CD4-positive, alpha-beta memory T cell (primary cell): ENCODE results near the gene INPP5J. TPM values are rescaled to one million over a fixed set of nuclear protein-coding genes. Genes with fewer than 3 reads are reported as not detected.
"Not testable (repeated sequence)": the region's sequence is repeated elsewhere in the genome, so short reads cannot be mapped to it uniquely, and the experiment has no call there.

ENCODE experiments used
- CTCF ChIA-PET: fragments of 350-600 bp; sonication (Branson Sonifier 250); formaldehyde crosslinking; loops from one replicate; lab custom pipeline; 2021; ENCODE audit warnings: inconsistent platforms; ENCODE audit not compliant: partially characterized antibody; lab: Charles Lee
- POLR2A ChIA-PET: fragments of 350-600 bp; sonication (Branson Sonifier 250); formaldehyde crosslinking; loops from one replicate; lab custom pipeline; 2021; ENCODE audit not compliant: partially characterized antibody; lab: Charles Lee
- DNase-seq, 5 donors: peaks; one replicate each; pipeline versions ENCODE4 v3.0.0 to v3.0.0-alpha.2; 2020 to 2022; ENCODE audit warnings: mixed read lengths in 1 of 5
- H3K27ac ChIP-seq: one replicate; pipeline ENCODE4 v1.7.0; 2013; ENCODE audit warnings: low read depth, low read length
- H3K27me3 ChIP-seq: 2 replicates; pipeline ENCODE4 v1.7.0; 2013; ENCODE audit warnings: mild to moderate bottlenecking, low read length, moderate library complexity; ENCODE audit not compliant: insufficient read depth
- H3K36me3 ChIP-seq: 2 replicates; pipeline ENCODE4 v1.7.0; 2013; ENCODE audit warnings: mild to moderate bottlenecking, low read length, moderate library complexity; ENCODE audit not compliant: insufficient read depth
- H3K4me1 ChIP-seq: 2 replicates; pipeline ENCODE4 v1.7.0; 2013; ENCODE audit warnings: mild to moderate bottlenecking, low read length, moderate library complexity; ENCODE audit not compliant: insufficient read depth
- H3K4me3 ChIP-seq, 2 donors: one replicate each; pipeline ENCODE4 v1.7.0; 2013; ENCODE audit warnings: low read length in 2 of 2, mild to moderate bottlenecking in 1 of 2
- H3K9me3 ChIP-seq, 2 donors: one replicate each; pipeline ENCODE4 v1.7.0; 2013; ENCODE audit warnings: low read length in 2 of 2, control low read depth in 1 of 2; ENCODE audit not compliant: control insufficient read depth in 1 of 2
- H3K27ac Mint-ChIP-seq, 7 donors: one replicate each; pipeline ENCODE4 v1.8.0; 2020 to 2021; ENCODE audit warnings: mixed read lengths in 7 of 7, mild to moderate bottlenecking in 6 of 7, inconsistent platforms in 3 of 7, moderate library complexity in 3 of 7
- H3K27me3 Mint-ChIP-seq, 2 donors: one replicate each; pipeline ENCODE4 v1.8.0; 2020 to 2021; ENCODE audit warnings: mixed read lengths in 2 of 2
- H3K36me3 Mint-ChIP-seq, 2 donors: one replicate each; pipeline ENCODE4 v1.8.0; 2020 to 2021; ENCODE audit warnings: mixed read lengths in 2 of 2, inconsistent platforms in 1 of 2, mild to moderate bottlenecking in 1 of 2
- H3K4me1 Mint-ChIP-seq, 4 donors: one replicate each; pipeline ENCODE4 v1.8.0; 2020 to 2021; ENCODE audit warnings: mixed read lengths in 4 of 4, mild to moderate bottlenecking in 1 of 4
- H3K4me3 Mint-ChIP-seq, 8 donors: one replicate each; pipeline ENCODE4 v1.8.0; 2020 to 2021; ENCODE audit warnings: mixed read lengths in 8 of 8, mild to moderate bottlenecking in 7 of 8, moderate library complexity in 6 of 8, inconsistent platforms in 3 of 8
- H3K9me3 Mint-ChIP-seq, 8 donors: one replicate each; pipeline ENCODE4 v1.8.0; 2020 to 2021; ENCODE audit warnings: mixed read lengths in 8 of 8, mild to moderate bottlenecking in 5 of 8, inconsistent platforms in 3 of 8, moderate library complexity in 1 of 8
- intact Hi-C: fragments of 100-400 bp; cut with micrococcal nuclease; formaldehyde crosslinking; loops from one replicate; pipeline ENCODE4 v1.15.1; 2023
- polyA plus RNA-seq, 2 donors: library from polyadenylated mRNA; unstranded; fragments of 300-500 nt; fragmentation: Illumina TruSeq; gene quantifications; one replicate each; pipeline ENCODE4 v1.2.3, GENCODE V29; 2021
- total RNA-seq, 2 experiments: library from RNA; stranded (reverse); gene quantifications; one replicate each; pipeline ENCODE4 v1.2.3, GENCODE V29; 2021

Gene INPP5J
- total and polyA plus RNA-seq, 4 experiments from 2014 or later = 0.15 to 0.22 TPM; not detected in 2

DNA sequence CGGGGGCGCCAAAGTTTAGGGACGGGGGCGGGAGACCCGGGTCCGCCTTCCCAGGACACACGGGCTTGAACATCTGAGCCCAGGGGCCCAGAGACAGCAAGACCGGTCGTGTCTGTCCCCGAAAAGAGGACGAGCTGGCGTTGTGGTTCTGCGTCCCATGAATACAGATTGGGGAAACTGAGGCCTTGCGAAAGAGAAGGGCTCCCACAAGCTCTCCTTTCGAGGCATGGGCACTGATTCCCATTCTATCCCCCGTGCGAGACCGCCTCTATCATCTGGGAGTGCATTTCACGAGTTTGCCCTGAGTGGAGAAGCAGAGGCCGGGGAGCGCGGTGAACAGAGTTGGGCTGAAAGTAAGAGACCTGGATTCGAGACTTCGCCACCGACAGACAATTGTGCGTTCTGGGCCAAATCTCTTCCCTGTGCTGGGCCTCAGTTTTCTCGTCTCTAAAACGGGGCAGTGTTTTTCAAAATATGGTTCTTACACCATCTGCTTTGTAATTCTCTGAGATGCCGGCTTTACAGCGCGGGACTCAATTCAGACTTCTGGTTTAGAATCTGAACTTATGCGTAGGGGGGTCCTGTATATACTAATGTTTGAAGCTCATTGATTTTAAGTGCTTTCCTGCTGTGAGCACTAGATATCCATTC, 37.7 kb downstream of the INPP5J start:
- H3K27ac ChIP-seq = peak overlapping the region; percentile 79
- peaks cover 4 to 18% of the 10 kb centered on the region in 2 donors for H3K36me3 Mint-ChIP-seq
- peak overlapping the region; percentile 71 to 90 for H3K4me3 ChIP-seq
- H3K36me3 ChIP-seq = no peaks in the 10 kb centered on the region
- ChIA-PET CTCF (interaction anchor here (0.9 to 2.7 kb wide), 5 partner anchors 49 to 153 kb away, joined by 3 to 13 read pairs (median 4); partner anchors contain the start of gene LIMK2), POLR2A (interaction anchor here (0.6 to 4.3 kb wide), 13 partner anchors 11 to 736 kb away, joined by 3 to 37 read pairs (median 4); partner anchors contain the start of genes LIMK2, MORC2, PIK3IP1 and SELENOM)
- intact Hi-C loops = loop anchor here (2.0 to 5.0 kb wide), 2 partner anchors 52 to 53 kb away; partner anchors contain the start of genes LIMK2 and SELENOM
- H3K27me3 Mint-ChIP-seq = peaks cover 0 to 1% of the 10 kb centered on the region in 2 donors
- DNase-seq = peak in 3 of 5 donors; percentile 2 to 14 (median 12)
- H3K9me3 Mint-ChIP-seq = no peaks in the 10 kb centered on the region
- H3K9me3 ChIP-seq = no peaks in the 10 kb centered on the region
- peak overlapping the region; percentile 96 to 100 (median 99) for H3K4me3 Mint-ChIP-seq
- peaks cover 23% of the 10 kb centered on the region for H3K4me1 ChIP-seq
- peaks cover 25 to 46% (median 31%) of the 10 kb centered on the region in 4 donors for H3K4me1 Mint-ChIP-seq
- H3K27me3 ChIP-seq = no peaks in the 10 kb centered on the region
- H3K27ac Mint-ChIP-seq = peak overlapping the region; percentile 89 to 100 (median 99)

DNA sequence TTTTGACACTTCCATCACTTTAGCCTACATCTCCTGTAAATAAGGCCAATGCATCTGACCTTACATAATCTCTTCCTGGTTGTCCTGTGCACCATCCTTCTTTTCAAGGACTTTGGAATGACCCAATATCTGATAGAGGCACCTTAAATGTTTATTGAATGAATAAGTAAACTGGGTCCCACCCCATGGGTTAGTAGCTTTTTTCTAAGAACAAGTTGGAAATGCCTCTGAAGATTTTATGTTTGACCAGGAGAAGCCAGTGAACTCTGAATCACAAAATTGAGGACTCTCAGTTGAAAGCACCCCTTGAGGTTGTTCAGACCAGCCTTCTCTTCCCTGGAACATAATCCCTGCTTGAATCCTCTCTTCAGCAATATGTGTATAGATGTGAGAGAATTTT, 38.6 kb downstream of the INPP5J start:
- Mint-ChIP-seq H3K4me3 (peak overlapping the region; percentile 96 to 100 (median 99)), H3K27me3 (no peaks in the 10 kb centered on the region), H3K36me3 (peaks cover 7 to 23% of the 10 kb centered on the region in 2 donors), H3K4me1 (peaks cover 27 to 47% (median 35%) of the 10 kb centered on the region in 4 donors), H3K9me3 (no peaks in the 10 kb centered on the region), H3K27ac (peak overlapping the region; percentile 89 to 100 (median 99))
- no peak for DNase-seq
- Histone ChIP-seq H3K9me3 (no peaks in the 10 kb centered on the region), H3K27ac (peak overlapping the region; percentile 6), H3K27me3 (no peaks in the 10 kb centered on the region), H3K36me3 (no peaks in the 10 kb centered on the region), H3K4me1 (peaks cover 23% of the 10 kb centered on the region), H3K4me3 (no peak overlapping the region)
- ChIA-PET CTCF (interaction anchor here (0.9 to 2.7 kb wide), 2 partner anchors 112 to 152 kb away, joined by 4 to 13 read pairs; no protein-coding TSS in a partner anchor), POLR2A (interaction anchor here (1.2 to 4.3 kb wide), 4 partner anchors 50 to 130 kb away, joined by 3 to 37 read pairs (median 4); partner anchors contain the start of genes PIK3IP1 and SELENOM)
- intact Hi-C loops = loop anchor here (2.0 to 5.0 kb wide), 2 partner anchors 51 to 54 kb away; partner anchors contain the start of genes LIMK2 and SELENOM

DNA sequence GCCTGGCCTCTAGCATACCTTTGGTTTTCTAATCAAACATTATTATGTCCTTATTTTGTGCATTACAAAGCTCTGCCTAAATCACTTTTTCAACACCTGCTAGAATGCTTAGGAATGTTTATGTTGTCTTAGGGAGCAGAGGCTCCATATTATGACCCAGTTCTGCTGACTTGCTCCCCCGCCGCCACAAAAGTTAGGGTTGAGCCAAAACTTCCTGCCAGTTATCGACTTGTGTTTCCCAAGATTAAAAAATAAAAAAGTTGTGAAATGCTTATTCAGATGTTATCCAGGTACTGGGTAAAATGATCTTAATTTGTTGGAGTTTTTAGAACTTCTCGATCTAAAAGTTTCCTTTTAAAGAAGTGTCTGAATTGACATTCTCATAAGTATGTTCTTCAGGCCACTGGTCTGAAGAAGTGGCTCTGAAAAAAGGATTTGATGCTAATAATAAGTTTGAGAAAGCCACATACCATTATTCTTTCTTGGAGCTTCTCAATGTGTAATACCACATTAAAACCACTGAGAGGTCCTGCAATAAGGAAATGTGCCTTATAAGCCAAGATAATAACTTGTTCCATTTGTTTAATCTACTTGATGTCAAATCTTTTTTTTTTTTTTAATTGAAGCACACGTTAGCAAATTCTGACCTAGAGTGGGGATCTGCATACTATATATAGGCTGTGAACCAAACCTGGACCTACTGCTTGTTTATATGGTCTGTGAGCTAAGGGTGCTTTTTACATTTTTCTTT, 39.4 kb downstream of the INPP5J start:
- peak overlapping the region; percentile 32 to 100 (median 62) for H3K4me3 Mint-ChIP-seq
- peaks cover 23% of the 10 kb centered on the region for H3K4me1 ChIP-seq
- no peaks in the 10 kb centered on the region for H3K27me3 Mint-ChIP-seq
- H3K9me3 Mint-ChIP-seq = no peaks in the 10 kb centered on the region
- H3K9me3 ChIP-seq = no peaks in the 10 kb centered on the region
- POLR2A ChIA-PET = interaction anchor here (1.3 to 4.3 kb wide), 2 partner anchors 55 to 129 kb away, joined by 4 to 37 read pairs; partner anchors contain the start of genes PIK3IP1 and SELENOM
- CTCF ChIA-PET = no interaction called here
- H3K27me3 ChIP-seq = no peaks in the 10 kb centered on the region
- intact Hi-C loops = loop anchor here (5.0 kb wide), 1 partner anchor 55 kb away; the partner anchor contains the start of gene SELENOM
- H3K27ac Mint-ChIP-seq = peak overlapping the region; percentile 61 to 89 (median 78)
- H3K27ac ChIP-seq = peak overlapping the region; percentile 6
- H3K36me3 Mint-ChIP-seq = peaks cover 7 to 28% of the 10 kb centered on the region in 2 donors
- H3K4me3 ChIP-seq = no peak overlapping the region
- peaks cover 27 to 48% (median 39%) of the 10 kb centered on the region in 4 donors for H3K4me1 Mint-ChIP-seq
- no peak for DNase-seq
- no peaks in the 10 kb centered on the region for H3K36me3 ChIP-seq

DNA sequence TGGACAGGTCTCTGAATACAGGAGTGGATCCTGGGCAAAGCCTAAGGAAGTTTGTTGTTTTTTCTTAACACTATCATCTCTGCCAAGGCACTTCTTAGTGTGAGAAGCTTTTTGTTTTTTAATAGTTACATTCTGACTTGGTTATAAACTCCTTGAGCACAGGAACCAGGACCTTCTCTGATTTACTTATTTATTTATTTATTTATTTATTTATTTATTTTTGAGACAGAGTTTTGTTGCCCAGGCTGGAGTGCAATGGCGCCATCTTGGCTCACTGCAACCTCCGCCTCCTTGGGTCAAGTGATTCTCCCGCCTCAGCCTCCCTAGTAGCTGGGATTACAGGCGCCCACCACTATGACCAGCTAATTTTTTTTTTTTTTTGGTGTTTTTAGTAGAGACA, 48.2 kb downstream of the INPP5J start:
- ChIA-PET POLR2A (no interaction called here), CTCF (no interaction called here)
- Histone ChIP-seq H3K27me3 (no peaks in the 10 kb centered on the region), H3K4me1 (peaks cover 12% of the 10 kb centered on the region), H3K27ac (no peak overlapping the region), H3K9me3 (no peaks in the 10 kb centered on the region), H3K4me3 (no peak overlapping the region), H3K36me3 (no peaks in the 10 kb centered on the region)
- Mint-ChIP-seq H3K4me3 (no peak overlapping the region), H3K9me3 (no peaks in the 10 kb centered on the region), H3K27me3 (no peaks in the 10 kb centered on the region), H3K27ac (no peak overlapping the region), H3K4me1 (peaks cover 21 to 48% (median 31%) of the 10 kb centered on the region in 4 donors), H3K36me3 (peaks cover 19 to 39% of the 10 kb centered on the region in 2 donors)
- intact Hi-C loops = no loop called here
- DNase-seq = no peak

DNA sequence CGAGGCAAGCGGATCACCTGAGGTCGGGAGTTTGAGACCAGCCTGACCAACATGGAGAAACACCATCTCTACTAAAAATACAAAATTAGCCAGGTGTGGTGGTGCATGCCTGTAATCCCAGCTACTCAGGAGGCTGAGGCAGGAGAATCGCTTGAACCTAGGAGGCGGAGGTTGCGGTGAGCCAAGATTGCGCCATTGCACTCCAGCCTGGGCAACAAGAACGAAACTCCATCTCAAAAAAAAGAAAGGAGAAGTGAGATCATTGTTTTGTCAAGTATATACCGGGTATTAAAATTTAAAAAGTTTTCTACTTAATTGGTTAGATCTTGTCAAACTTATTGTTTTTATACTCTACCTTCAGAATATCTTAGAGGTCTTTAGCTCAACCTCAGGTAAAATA, 49.0 kb downstream of the INPP5J start:
- H3K9me3 Mint-ChIP-seq, H3K27me3 ChIP-seq, H3K27ac Mint-ChIP-seq, H3K4me3 Mint-ChIP-seq, H3K36me3 ChIP-seq, H3K27ac ChIP-seq, H3K4me3 ChIP-seq, H3K9me3 ChIP-seq, CTCF ChIA-PET, DNase-seq, intact Hi-C loops, H3K27me3 Mint-ChIP-seq, POLR2A ChIA-PET: not testable (repeated sequence)
- Mint-ChIP-seq H3K36me3 (peaks cover 16 to 35% of the 10 kb centered on the region in 2 donors), H3K4me1 (peaks cover 20 to 44% (median 31%) of the 10 kb centered on the region in 4 donors)
- peaks cover 12% of the 10 kb centered on the region for H3K4me1 ChIP-seq

DNA sequence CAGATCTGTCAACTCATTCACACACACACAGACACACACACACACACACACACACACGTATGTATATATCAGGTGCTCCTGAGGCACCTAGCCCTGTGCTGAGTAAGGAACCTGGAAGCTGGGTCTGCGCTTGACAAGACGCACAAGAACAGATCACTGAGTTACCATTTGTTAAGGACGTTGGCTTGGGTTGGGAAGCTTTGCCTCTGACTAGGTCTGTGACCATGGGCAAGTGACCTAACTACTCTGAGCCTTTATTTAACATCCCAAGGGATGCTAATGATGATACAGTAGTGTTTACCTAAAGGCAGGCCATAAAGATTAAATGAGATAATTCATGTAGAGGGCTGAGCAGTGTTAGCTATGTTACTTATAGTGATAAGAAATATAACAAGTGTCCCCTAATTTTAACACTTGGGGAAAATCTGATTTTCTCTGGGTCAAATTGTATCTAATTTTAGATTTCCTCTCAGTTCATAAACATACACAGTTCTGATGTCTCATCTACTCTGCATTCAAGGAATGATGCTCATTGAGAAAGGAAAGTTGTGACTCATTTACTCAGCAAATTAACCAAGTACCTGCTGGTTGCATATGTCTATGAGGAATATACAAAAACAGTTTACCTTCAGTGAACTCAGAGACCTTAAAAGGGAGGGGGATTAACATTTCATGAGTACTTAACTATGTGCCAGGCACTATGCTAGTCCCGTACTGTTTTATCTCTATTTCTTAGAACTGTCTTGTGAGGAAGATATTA, 50.8 kb downstream of the INPP5J start:
- CTCF ChIA-PET = interaction anchor here (0.6 to 1.5 kb wide), 2 partner anchors 15 to 38 kb away, joined by 3 to 6 read pairs; partner anchors contain the start of gene LIMK2
- Mint-ChIP-seq H3K9me3 (no peaks in the 10 kb centered on the region), H3K4me1 (peaks cover 17 to 47% (median 25%) of the 10 kb centered on the region in 4 donors), H3K36me3 (peaks cover 24 to 39% of the 10 kb centered on the region in 2 donors), H3K27ac (peak overlapping the region in 5 of 7 donors; percentile 8 to 84 (median 23)), H3K27me3 (no peaks in the 10 kb centered on the region), H3K4me3 (no peak overlapping the region)
- intact Hi-C loops = no loop called here
- POLR2A ChIA-PET = no interaction called here
- Histone ChIP-seq H3K9me3 (no peaks in the 10 kb centered on the region), H3K4me1 (peaks cover 7% of the 10 kb centered on the region), H3K27ac (no peak overlapping the region), H3K36me3 (peaks cover 4% of the 10 kb centered on the region), H3K4me3 (no peak overlapping the region), H3K27me3 (no peaks in the 10 kb centered on the region)
- DNase-seq = no peak
